Measurements from ENCODE around the gene CCDC30.
A peak's percentile ranks its signal among the peaks of the same experiment; 100 is the strongest.

CCDC30 gene

DNA sequence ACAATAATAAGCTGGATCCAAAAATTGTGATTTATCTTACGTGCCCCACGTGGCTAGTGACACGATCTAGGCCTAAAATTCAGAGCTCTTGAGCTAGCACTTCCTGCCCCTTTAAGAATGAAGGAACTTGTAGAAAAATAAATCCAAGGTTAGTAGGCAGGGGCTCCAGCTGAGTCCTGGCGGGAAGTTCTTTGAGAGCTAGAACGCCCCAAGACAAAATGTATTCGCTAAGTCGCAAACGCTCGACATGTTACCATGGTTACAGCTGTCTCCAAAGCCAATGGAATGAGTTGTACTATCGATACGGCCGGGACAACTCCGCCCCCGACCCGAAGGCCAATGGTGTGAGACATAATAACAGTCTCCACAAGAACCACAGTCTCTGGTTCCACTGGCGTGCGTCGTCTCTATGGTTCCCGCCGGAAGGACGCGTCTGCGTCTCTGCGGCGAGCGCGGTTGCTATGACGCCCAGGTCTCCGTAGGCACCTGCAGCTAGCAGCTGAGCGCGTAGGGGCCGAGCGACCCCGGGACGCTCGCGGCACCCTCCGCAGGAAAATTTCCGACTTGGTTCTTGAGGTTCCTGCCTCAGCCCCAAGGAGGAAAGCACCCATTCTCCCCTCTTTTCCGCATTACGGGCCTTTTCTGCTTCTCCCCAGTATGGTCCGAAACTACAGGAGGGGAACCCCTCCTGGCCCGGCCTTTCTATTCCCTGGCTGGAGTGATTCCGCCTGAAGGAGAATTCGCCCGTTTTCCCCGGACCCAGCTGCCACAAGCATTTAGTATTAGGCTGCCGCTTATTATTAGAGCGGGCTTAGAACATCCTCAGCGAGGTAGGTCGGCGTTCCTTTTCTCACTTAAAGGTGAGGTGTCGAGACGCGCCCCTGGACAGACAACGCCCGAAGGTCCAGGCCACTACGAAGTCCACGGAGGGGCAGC, at the start of gene CCDC30:
Gene CCDC30, plus strand, starts transcription at position 459 of the 936 bp plus-strand sequence. CDS start 17,266 bp downstream, outside the sequence.
- Histone ChIP-seq H3K9ac (ENCODE audit: low read depth, low read length) (peak within 1 kb of the TSS; percentile 61), H3K4me1 (ENCODE audit: insufficient read depth, low read length) (no peaks in the 10 kb centered on the region), H3K9me3 (ENCODE audit: control insufficient read depth, insufficient read depth, low read length) (no peaks in the 10 kb centered on the region), H3K36me3 (ENCODE audit: insufficient read depth, low read length) (peaks cover 6% of the 10 kb centered on the region; the same call in 1 of the 2 replicates)

DNA sequence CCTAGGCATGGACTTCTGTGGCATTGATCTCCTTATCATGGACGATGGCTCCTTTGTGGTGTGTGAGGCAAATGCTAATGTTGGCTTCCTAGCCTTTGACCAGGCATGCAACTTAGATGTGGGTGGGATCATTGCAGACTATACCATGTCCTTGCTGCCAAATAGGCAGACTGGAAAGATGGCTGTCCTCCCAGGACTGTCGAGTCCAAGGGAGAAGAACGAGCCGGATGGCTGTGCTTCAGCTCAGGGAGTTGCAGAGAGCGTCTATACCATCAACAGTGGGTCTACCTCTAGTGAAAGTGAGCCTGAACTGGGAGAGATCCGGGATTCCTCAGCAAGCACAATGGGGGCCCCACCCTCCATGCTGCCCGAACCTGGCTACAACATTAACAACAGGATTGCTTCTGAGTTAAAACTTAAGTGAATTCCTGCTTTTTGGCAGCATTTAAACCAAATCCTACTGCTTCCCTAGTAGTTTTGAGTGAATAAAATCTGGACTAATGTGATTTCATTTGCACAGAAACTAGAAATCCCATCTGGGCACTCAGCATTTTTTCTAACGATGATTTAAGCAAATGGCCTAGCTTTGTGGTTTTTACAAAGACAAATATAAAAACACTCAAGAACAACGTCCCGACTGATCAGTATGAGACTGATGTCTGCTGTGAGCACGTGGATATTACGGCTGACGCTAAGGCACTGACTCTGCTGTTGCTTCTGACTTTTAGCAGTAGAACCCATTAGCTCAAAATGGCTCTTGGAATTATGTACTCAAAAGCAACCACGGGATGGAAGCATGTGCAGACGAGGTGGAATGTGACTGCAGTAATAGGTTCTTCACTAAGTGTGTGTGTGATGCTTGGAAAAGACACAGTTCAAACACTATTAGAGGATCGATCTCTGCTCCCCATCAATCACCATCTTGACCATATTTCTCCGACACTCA, 48.3 kb upstream of the CCDC30 start:
- no peaks in the 10 kb centered on the region for H3K9me3 ChIP-seq (ENCODE audit: control insufficient read depth, insufficient read depth, low read length)
- peaks cover 23% of the 10 kb centered on the region for H3K4me1 ChIP-seq (ENCODE audit: insufficient read depth, low read length)
- no peak overlapping the region for H3K9ac ChIP-seq (ENCODE audit: low read depth, low read length)
- H3K36me3 ChIP-seq (ENCODE audit: insufficient read depth, low read length) = no peaks in the 10 kb centered on the region

DNA sequence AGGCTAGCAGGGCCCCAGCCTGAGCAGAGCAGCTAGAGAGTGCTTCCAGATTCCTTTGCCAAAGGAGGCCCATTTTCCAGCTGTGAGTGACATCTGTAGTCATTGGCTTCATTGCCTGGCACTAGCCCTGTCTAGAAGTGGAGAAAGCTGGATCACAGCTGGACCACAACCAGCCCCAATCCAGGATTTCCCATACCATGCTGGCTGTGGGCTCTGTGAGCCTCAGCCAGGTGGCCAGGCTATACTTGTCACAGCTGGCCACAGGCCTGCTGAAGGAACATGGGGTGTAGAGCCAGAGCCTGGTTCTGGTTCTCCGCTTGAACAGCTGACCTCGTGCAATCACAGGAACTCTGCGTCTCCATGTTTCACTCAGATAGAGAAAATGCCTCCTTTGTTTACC, 45.9 kb upstream of the CCDC30 start:
- no peaks in the 10 kb centered on the region for H3K36me3 ChIP-seq (ENCODE audit: insufficient read depth, low read length)

DNA sequence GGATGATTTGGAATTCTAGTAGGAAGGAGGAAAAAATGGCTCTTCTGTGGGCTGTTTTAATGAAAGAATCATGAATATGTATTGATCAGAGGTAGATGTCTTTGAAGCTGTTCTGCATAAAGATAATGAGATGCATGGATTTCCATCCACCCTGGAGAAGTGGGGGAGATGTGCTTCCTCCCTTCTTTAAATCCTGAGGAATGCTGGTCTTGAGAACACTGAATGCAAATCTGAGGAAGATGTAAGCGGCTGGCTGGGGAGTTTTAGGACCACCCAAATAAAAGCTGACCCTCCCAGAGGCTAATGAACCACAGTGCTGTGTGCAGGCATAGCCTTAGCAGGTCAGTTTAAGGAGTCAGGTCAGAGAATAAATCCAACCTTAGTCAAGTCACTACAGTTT, 44.6 kb upstream of the CCDC30 start:
- Histone ChIP-seq H3K9ac (ENCODE audit: low read depth, low read length) (no peak overlapping the region), H3K9me3 (ENCODE audit: control insufficient read depth, insufficient read depth, low read length) (no peaks in the 10 kb centered on the region), H3K4me1 (ENCODE audit: insufficient read depth, low read length) (peaks cover 30% of the 10 kb centered on the region), H3K36me3 (ENCODE audit: insufficient read depth, low read length) (no peaks in the 10 kb centered on the region)

More for the DNA sequence above, 45.9 kb upstream of the CCDC30 start:
- Histone ChIP-seq H3K9ac (ENCODE audit: low read depth, low read length) (no peak overlapping the region), H3K9me3 (ENCODE audit: control insufficient read depth, insufficient read depth, low read length) (no peaks in the 10 kb centered on the region), H3K4me1 (ENCODE audit: insufficient read depth, low read length) (peaks cover 29% of the 10 kb centered on the region)

DNA sequence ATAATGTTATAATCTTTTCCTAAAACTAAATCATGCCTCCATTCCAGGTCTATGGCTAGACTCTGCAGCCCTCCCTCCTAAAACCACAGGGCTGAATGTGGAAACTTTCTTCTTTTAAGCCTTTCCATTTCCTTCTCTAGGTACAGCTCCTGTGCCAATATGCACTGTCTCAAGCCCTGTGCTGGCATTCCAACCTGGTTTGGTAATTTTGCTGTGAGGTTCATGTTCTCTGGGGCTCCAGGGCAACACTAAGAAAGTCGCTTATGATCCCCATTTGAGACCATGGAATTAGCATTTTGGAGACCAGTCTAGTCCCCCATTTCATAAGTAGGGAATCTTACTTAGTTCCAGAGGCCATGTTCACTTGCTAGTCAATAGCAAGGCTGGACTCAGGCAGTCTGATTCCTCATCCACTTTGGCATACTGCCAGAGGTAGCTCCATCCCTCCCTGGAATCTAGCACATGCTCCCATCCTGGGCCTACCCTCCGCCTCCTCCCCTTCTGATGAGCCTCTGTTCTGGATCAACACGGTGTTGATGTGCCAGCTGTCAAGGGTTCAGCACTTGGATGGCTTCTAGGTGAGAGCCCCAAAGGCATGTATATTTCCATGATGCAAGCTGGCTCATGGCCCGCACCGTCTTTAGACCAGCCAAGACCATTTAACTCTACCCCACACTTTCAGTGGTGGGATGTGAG, 43.8 kb upstream of the CCDC30 start:
- Histone ChIP-seq H3K9me3 (ENCODE audit: control insufficient read depth, insufficient read depth, low read length) (no peaks in the 10 kb centered on the region), H3K9ac (ENCODE audit: low read depth, low read length) (no peak overlapping the region), H3K36me3 (ENCODE audit: insufficient read depth, low read length) (no peaks in the 10 kb centered on the region), H3K4me1 (ENCODE audit: insufficient read depth, low read length) (peaks cover 32% of the 10 kb centered on the region)

DNA sequence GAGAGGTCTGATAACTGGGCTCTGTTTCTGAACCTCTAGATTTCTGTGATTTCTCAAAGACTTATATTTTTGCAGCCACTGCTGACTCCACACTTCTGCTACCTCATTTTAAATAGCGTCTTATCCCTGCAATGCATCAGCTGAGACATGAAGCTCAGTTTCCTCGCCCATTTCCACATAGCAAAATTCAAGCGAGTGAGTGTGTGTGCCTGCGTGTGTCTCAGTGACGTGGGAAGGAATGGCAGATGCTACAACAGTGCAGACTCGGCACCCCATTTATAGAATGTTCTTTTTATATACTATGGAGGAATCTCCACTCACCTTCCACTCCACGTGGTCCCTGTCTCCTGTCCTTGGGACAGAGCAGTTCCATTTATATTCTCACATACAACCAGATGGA, 43.0 kb upstream of the CCDC30 start:
- H3K36me3 ChIP-seq (ENCODE audit: insufficient read depth, low read length) = no peaks in the 10 kb centered on the region
- H3K9ac ChIP-seq (ENCODE audit: low read depth, low read length) = no peak overlapping the region
- peaks cover 32% of the 10 kb centered on the region for H3K4me1 ChIP-seq (ENCODE audit: insufficient read depth, low read length)
- no peaks in the 10 kb centered on the region for H3K9me3 ChIP-seq (ENCODE audit: control insufficient read depth, insufficient read depth, low read length)

DNA sequence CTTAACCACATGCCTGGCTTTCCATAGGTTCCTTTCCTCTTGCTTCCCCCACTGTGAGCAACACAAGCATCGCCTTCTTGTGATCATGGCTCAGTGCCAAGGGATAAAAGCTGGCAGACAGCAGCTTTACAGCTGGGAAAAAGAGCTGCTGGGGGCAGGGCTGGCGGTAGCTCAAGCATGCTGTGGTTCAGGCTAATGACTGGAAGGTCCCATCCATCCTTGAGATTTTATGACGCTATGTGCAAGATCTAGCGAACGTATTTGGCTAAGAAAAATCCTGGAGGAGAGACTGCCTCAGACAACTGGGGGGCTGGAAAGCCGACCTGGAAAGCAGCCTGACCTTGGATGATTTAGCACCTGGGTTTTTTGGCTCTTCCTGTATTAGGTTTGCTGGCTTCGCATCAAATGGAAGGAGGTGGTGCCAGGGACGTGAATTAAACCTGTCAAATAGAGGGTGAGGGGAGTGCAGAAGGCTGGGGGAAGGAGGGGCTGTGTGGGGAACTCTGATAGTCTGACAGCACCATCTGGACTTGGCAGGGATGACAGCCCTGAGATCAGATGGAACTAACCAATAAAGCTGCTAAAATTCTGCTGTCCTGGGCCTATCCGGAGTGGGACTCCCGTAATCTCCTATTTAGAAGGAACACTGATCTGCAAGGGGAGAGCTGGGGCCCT, 42.0 kb upstream of the CCDC30 start:
- H3K9ac ChIP-seq (ENCODE audit: low read depth, low read length) = no peak overlapping the region
- peaks cover 32% of the 10 kb centered on the region for H3K4me1 ChIP-seq (ENCODE audit: insufficient read depth, low read length)
- no peaks in the 10 kb centered on the region for H3K36me3 ChIP-seq (ENCODE audit: insufficient read depth, low read length)
- H3K9me3 ChIP-seq (ENCODE audit: control insufficient read depth, insufficient read depth, low read length) = no peaks in the 10 kb centered on the region

DNA sequence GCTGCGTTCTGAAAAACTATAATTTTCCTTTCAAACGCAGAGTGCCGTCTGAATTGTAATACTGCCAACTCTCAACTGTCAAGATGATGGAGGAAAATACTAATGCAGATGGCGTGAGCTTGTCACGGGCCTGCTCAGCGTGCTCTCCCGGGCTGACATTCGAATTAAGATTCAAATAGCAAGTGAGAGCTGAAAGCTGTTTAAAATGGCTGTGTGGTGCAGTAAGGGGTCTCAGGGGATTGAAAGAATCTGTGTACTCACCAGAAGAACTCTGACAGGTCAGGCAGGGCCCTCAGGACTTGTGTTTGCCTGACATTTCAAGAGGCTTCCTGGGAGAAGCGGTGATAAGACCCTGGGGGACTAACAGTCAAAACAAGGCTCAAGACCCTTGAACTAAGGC, 40.3 kb upstream of the CCDC30 start:
- Histone ChIP-seq H3K4me1 (ENCODE audit: insufficient read depth, low read length) (peaks cover 29% of the 10 kb centered on the region), H3K36me3 (ENCODE audit: insufficient read depth, low read length) (no peaks in the 10 kb centered on the region), H3K9me3 (ENCODE audit: control insufficient read depth, insufficient read depth, low read length) (no peaks in the 10 kb centered on the region)

DNA sequence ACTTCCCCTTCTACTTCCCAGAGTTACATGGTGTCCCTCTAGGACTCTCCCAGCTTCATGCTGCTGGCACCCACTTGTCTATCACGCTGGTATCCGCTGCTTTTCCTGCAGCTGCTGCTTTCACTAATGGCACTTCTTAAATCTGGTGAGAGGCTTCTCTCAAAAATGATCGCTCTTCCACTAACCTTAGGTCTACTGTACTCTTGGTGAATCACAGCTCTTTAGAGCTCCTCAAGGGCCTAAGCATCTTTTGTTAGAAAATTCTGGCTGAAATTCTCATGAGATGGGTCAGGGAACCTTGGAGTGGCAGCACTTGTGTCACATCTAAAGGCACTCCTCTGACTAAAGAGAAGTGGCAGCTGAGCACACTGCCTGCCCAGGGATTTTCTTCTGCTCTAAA, 39.4 kb upstream of the CCDC30 start:
- Histone ChIP-seq H3K4me1 (ENCODE audit: insufficient read depth, low read length) (peaks cover 21% of the 10 kb centered on the region), H3K36me3 (ENCODE audit: insufficient read depth, low read length) (no peaks in the 10 kb centered on the region), H3K9me3 (ENCODE audit: control insufficient read depth, insufficient read depth, low read length) (no peaks in the 10 kb centered on the region; the same call in 1 of the 2 replicates), H3K9ac (ENCODE audit: low read depth, low read length) (no peak overlapping the region)

More for the DNA sequence above, 40.3 kb upstream of the CCDC30 start:
- no peak overlapping the region for H3K9ac ChIP-seq (ENCODE audit: low read depth, low read length)

DNA sequence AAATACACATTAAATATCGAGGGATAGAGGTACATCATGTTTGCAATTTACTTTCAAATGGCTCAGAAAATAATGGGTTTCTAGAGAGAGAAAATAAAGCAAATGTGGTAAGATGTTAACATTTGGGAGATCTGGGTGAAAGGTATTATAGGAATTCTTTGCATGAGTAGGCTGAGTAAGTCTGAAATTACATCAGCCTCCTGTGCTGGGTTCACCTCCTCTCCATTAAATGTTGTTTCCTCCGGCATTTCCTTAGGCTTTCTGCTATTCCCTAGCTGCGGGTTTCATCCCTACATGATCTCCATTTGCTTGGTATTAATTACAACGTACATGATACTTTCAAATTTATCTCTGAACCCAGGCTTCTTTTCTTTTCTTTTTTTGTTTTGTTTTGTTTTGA, 38.9 kb upstream of the CCDC30 start:
- Histone ChIP-seq H3K4me1 (ENCODE audit: insufficient read depth, low read length) (peaks cover 16% of the 10 kb centered on the region), H3K36me3 (ENCODE audit: insufficient read depth, low read length) (no peaks in the 10 kb centered on the region), H3K9ac (ENCODE audit: low read depth, low read length) (no peak overlapping the region), H3K9me3 (ENCODE audit: control insufficient read depth, insufficient read depth, low read length) (no peaks in the 10 kb centered on the region; the same call in 1 of the 2 replicates)

DNA sequence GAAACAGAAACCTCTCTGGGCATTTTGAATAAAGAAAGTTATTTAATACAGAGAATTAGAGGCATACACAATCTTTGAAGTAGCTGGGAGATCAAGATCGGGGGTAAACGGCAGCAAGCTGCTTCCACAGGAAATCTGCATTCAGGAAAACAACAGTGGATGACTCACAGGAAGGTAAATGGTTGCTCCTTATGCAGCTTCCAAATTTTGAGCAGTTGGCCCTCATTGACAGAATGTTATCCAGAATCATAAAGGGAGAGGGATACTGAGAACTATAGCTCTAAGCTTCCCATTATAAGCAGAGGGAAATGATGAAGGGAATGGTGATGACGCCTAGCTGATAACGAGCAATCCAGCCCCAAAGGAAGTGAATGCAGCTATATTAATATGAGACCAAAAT, 35.8 kb upstream of the CCDC30 start:
- Histone ChIP-seq H3K36me3 (ENCODE audit: insufficient read depth, low read length) (no peaks in the 10 kb centered on the region), H3K4me1 (ENCODE audit: insufficient read depth, low read length) (peaks cover 3% of the 10 kb centered on the region; the same call in 1 of the 2 replicates), H3K9ac (ENCODE audit: low read depth, low read length) (no peak overlapping the region), H3K9me3 (ENCODE audit: control insufficient read depth, insufficient read depth, low read length) (no peaks in the 10 kb centered on the region; the same call in 1 of the 2 replicates)

DNA sequence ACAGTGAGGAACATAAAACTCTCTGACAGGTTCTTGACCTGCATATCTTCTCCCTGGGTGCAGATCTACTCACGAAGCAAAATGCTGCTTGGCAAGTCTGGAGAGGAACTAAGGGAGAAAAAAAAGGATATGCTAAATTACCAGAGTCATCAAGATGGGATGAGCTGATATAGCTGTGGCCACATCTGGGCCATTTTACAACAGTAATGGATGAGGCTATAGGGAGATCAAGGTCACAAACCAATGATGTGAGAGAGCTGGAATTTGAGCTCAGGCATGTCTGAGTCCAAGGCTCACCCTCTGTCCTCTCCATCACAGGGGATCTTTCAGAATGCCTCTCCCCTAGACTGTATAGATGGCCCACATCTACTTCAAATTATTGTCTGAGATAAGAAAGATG, 33.5 kb upstream of the CCDC30 start:
- H3K4me1 ChIP-seq (ENCODE audit: insufficient read depth, low read length) = peaks cover 7% of the 10 kb centered on the region; the same call in 1 of the 2 replicates
- no peak overlapping the region for H3K9ac ChIP-seq (ENCODE audit: low read depth, low read length)
- no peaks in the 10 kb centered on the region; the same call in 1 of the 2 replicates for H3K9me3 ChIP-seq (ENCODE audit: control insufficient read depth, insufficient read depth, low read length)
- no peaks in the 10 kb centered on the region for H3K36me3 ChIP-seq (ENCODE audit: insufficient read depth, low read length)

DNA sequence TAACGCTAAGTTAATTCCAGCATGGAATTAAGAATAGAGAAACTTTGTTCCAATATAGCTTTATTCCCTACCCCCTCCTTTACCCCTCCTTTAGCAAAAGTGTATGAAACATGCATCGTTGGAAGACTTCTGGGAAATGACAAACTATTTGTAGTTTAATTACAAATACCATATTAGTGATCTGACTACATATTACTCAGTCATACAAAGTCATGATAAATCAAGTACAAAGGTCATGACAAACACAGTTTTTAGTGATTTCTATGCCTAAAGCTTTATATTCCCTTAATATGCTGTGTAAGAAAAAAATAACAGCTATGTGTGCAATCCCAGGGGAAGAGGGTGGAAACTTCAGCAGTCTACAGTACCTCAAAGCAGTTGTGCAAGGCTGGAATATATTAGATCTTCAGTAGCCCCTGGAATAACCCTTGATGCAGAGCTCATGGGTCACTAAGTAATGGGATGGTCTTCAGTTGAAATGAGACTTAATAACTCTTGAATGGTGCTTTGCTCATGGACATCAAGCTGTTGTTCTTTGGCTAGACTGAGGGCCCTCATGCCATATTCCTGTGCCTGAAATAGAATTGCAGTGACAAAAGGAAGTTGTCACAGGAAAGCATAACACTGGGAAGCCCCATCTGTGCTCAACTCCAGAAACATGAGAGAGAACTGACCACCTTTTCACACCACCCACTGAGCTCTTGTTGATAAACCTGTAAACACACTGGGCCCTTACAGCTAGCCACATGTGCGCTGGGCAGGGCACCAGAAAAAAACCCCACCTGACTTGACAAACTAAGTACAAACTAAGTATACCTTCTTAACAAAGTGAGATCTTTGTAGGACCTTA, 32.6 kb upstream of the CCDC30 start:
- no peak overlapping the region for H3K9ac ChIP-seq (ENCODE audit: low read depth, low read length)
- H3K4me1 ChIP-seq (ENCODE audit: insufficient read depth, low read length) = peaks cover 7% of the 10 kb centered on the region; the same call in 1 of the 2 replicates
- H3K9me3 ChIP-seq (ENCODE audit: control insufficient read depth, insufficient read depth, low read length) = no peaks in the 10 kb centered on the region; the same call in 1 of the 2 replicates
- no peaks in the 10 kb centered on the region for H3K36me3 ChIP-seq (ENCODE audit: insufficient read depth, low read length)
